Measurements from ENCODE around the gene ART1.
"Not testable (repeated sequence)": the region's sequence is repeated elsewhere in the genome, so short reads cannot be mapped to it uniquely, and the experiment has no call there.

ART1 gene

GRCh38 chr11:3644817-3645235 lies at the start of gene ART1:
Gene ART1 (plus strand): TSS chr11:3645128. CDS start chr11:3659214, 14,086 bp downstream.
- no peak for DNase-seq (ENCODE audit: low spot score)

GRCh38 chr11:3597743-3598142 lies 47.2 kb upstream of the ART1 start:
- DNase-seq (ENCODE audit: low spot score): not testable (repeated sequence)

- not testable (repeated sequence) for DNase-seq (ENCODE audit: low spot score)
Measured at GRCh38 chr11:3600201-3600600, 44.7 kb upstream of the ART1 start.

- DNase-seq (ENCODE audit: low spot score): no peak
Measured at GRCh38 chr11:3604167-3604566, 40.8 kb upstream of the ART1 start.

- DNase-seq (ENCODE audit: low spot score): no peak
Measured at GRCh38 chr11:3605283-3605662, 39.7 kb upstream of the ART1 start.

GRCh38 chr11:3605771-3606203 lies 39.1 kb upstream of the ART1 start:
- no peak for DNase-seq (ENCODE audit: low spot score)

- DNase-seq (ENCODE audit: low spot score): peak; percentile 62
Measured at GRCh38 chr11:3609416-3610265, 35.3 kb upstream of the ART1 start.

- no peak for DNase-seq (ENCODE audit: low spot score)
Measured at GRCh38 chr11:3610846-3611245, 34.1 kb upstream of the ART1 start.

- no peak for DNase-seq (ENCODE audit: low spot score)
Measured at GRCh38 chr11:3611976-3612678, 32.8 kb upstream of the ART1 start.

- no peak for DNase-seq (ENCODE audit: low spot score)
Measured at GRCh38 chr11:3613998-3614741, 30.8 kb upstream of the ART1 start.

GRCh38 chr11:3614742-3615171 lies 30.2 kb upstream of the ART1 start:
- no peak for DNase-seq (ENCODE audit: low spot score)

GRCh38 chr11:3615998-3616397 lies 28.9 kb upstream of the ART1 start:
- DNase-seq (ENCODE audit: low spot score): no peak

GRCh38 chr11:3616721-3617460 lies 28.0 kb upstream of the ART1 start:
- no peak for DNase-seq (ENCODE audit: low spot score)

GRCh38 chr11:3617990-3618389 lies 26.9 kb upstream of the ART1 start:
- DNase-seq (ENCODE audit: low spot score): no peak

GRCh38 chr11:3622521-3622920 lies 22.4 kb upstream of the ART1 start:
- no peak for DNase-seq (ENCODE audit: low spot score)

GRCh38 chr11:3623121-3623520 lies 21.8 kb upstream of the ART1 start:
- no peak for DNase-seq (ENCODE audit: low spot score)

- DNase-seq (ENCODE audit: low spot score): no peak
Measured at GRCh38 chr11:3623767-3624458, 21.0 kb upstream of the ART1 start.

GRCh38 chr11:3626250-3626960 lies 18.5 kb upstream of the ART1 start:
- no peak for DNase-seq (ENCODE audit: low spot score)

- no peak for DNase-seq (ENCODE audit: low spot score)
Measured at GRCh38 chr11:3627291-3627690, 17.6 kb upstream of the ART1 start.

- DNase-seq (ENCODE audit: low spot score): no peak
Measured at GRCh38 chr11:3631331-3631730, 13.6 kb upstream of the ART1 start.

All from HuH-7 (cell line).